SU-DHL-6 (cell line): ENCODE data around the gene THBS3.

Experiments
- H2AFZ ChIP-seq: fragments of 200-600 bp; sonication (generic); 2 replicates; pipeline ENCODE4 v1.6.1; 2014; ENCODE audit warnings: low read depth, mild to moderate bottlenecking, moderate library complexity, mixed read lengths, antibody characterized with exemption, low read length; ENCODE audit not compliant: severe bottlenecking
- H3F3A ChIP-seq: fragments of 200-600 bp; shearing (Covaris generic); 2 replicates; pipeline ENCODE4 v1.6.0; 2016; ENCODE audit warnings: antibody characterized with exemption, mild to moderate bottlenecking; ENCODE audit not compliant: insufficient read depth
- H3K27ac ChIP-seq: fragments of 200-600 bp; sonication (generic); 2 replicates; pipeline ENCODE4 v1.5.1; 2016; ENCODE audit warnings: low read depth, mild to moderate bottlenecking, low read length, moderate library complexity, mixed read lengths
- H3K27me3 ChIP-seq: fragments of 200-600 bp; sonication (generic), shearing (Covaris generic); 2 replicates; pipeline ENCODE4 v1.6.0; 2014; ENCODE audit warnings: mild to moderate bottlenecking, low read length
- H3K36me3 ChIP-seq: fragments of 200-600 bp; sonication (generic); 2 replicates; pipeline ENCODE4 v1.6.1; 2014; ENCODE audit warnings: mild to moderate bottlenecking, low read length, mixed read lengths
- H3K4me2 ChIP-seq: fragments of 300-600, 200-600 bp; shearing (Covaris generic), sonication (generic); 2 replicates; pipeline ENCODE4 v1.6.0; 2014; ENCODE audit warnings: low read length, low read depth, mild to moderate bottlenecking; ENCODE audit not compliant: poor library complexity, severe bottlenecking
- H3K4me3 ChIP-seq: fragments of 200-600 bp; sonication (generic); 2 replicates; pipeline ENCODE4 v1.5.1; 2014; ENCODE audit warnings: antibody characterized with exemption, low read length, mild to moderate bottlenecking, mixed read lengths; ENCODE audit not compliant: insufficient read depth, poor library complexity, severe bottlenecking
- H3K79me2 ChIP-seq: fragments of 200-600 bp; sonication (generic); 2 replicates; pipeline ENCODE4 v1.6.1; 2014; ENCODE audit warnings: mild to moderate bottlenecking, low read length, moderate library complexity; ENCODE audit not compliant: insufficient read depth
- H3K9ac ChIP-seq: fragments of 200-600 bp; sonication (generic); 2 replicates; pipeline ENCODE4 v1.7.0; 2014; ENCODE audit warnings: mild to moderate bottlenecking, low read length
- H3K9me2 ChIP-seq: fragments of 200-600 bp; sonication (generic); replicated peaks from 2 replicates; pipeline ENCODE4 v1.6.1; 2014; ENCODE audit warnings: low read length; ENCODE audit not compliant: insufficient read depth
- H3K9me3 ChIP-seq: fragments of 200-600 bp; sonication (generic); 2 replicates; pipeline ENCODE4 v1.6.1; 2014; ENCODE audit warnings: low read length, mixed read lengths; ENCODE audit not compliant: insufficient read depth
- H4K20me1 ChIP-seq: fragments of 200-600 bp; sonication (generic); 2 replicates; pipeline ENCODE4 v1.6.1; 2014; ENCODE audit warnings: low read depth, mild to moderate bottlenecking, antibody characterized with exemption, low read length, moderate library complexity, mixed read lengths
- CTCF ChIP-seq: fragments of 200-600 bp; sonication (generic); IDR thresholded peaks from one replicate; pipeline ENCODE4 v1.5.1; 2017; ENCODE audit warnings: antibody characterized with exemption, mild to moderate bottlenecking, low read length, moderate library complexity; ENCODE audit not compliant: insufficient read depth, poor library complexity, severe bottlenecking
- EZH2phosphoT487 ChIP-seq: fragments of 200-600 bp; sonication (generic), shearing (Covaris generic); conservative IDR thresholded peaks from 2 replicates; pipeline ENCODE4 v1.6.1; 2018; ENCODE audit warnings: mild to moderate bottlenecking, antibody characterized with exemption, low read length, moderate library complexity, mixed read lengths

THBS3 gene

GRCh38 chr1:155184351-155184811 is 23.3 kb downstream of the THBS3 start:
- Histone ChIP-seq H3F3A (no peaks in the 10 kb centered on the region), H4K20me1 (no peaks in the 10 kb centered on the region), H3K9me2 (no peaks in the 10 kb centered on the region), H3K4me3 (no peak overlapping the region), H3K27me3 (no peaks in the 10 kb centered on the region), H3K79me2 (no peaks in the 10 kb centered on the region), H3K9ac (no peak overlapping the region), H2AFZ (no peak overlapping the region), H3K27ac (no peak overlapping the region), H3K9me3 (no peaks in the 10 kb centered on the region), H3K4me2 (no peak overlapping the region), H3K36me3 (no peaks in the 10 kb centered on the region)
- TF ChIP-seq EZH2phosphoT487: no peak
- no peak for TF ChIP-seq CTCF

- H3K79me2 ChIP-seq: no peaks in the 10 kb centered on the region
- H3F3A ChIP-seq: no peaks in the 10 kb centered on the region
- no peaks in the 10 kb centered on the region for H3K9me3 ChIP-seq
- H3K36me3 ChIP-seq: no peaks in the 10 kb centered on the region
- no peaks in the 10 kb centered on the region for H3K27me3 ChIP-seq
- no peak overlapping the region for H3K9ac ChIP-seq
- no peaks in the 10 kb centered on the region for H4K20me1 ChIP-seq
- no peak for TF ChIP-seq EZH2phosphoT487
- TF ChIP-seq CTCF: no peak
- no peak overlapping the region for H3K4me2 ChIP-seq
- H3K9me2 ChIP-seq: no peaks in the 10 kb centered on the region
- no peak overlapping the region for H3K4me3 ChIP-seq
- H2AFZ ChIP-seq: no peak overlapping the region
- H3K27ac ChIP-seq: no peak overlapping the region
These were observed 23.9 kb downstream of the THBS3 start for GRCh38 chr1:155183775-155184221.

- no peaks in the 10 kb centered on the region for H4K20me1 ChIP-seq
- no peak overlapping the region for H3K9ac ChIP-seq
- H2AFZ ChIP-seq: no peak overlapping the region
- H3F3A ChIP-seq: no peaks in the 10 kb centered on the region
- no peak overlapping the region for H3K4me3 ChIP-seq
- no peak overlapping the region for H3K27ac ChIP-seq
- TF ChIP-seq CTCF (no peak), EZH2phosphoT487 (no peak)
- H3K27me3 ChIP-seq: no peaks in the 10 kb centered on the region
- H3K79me2 ChIP-seq: no peaks in the 10 kb centered on the region
- no peaks in the 10 kb centered on the region for H3K9me2 ChIP-seq
- no peak overlapping the region for H3K4me2 ChIP-seq
- no peaks in the 10 kb centered on the region for H3K36me3 ChIP-seq
- H3K9me3 ChIP-seq: no peaks in the 10 kb centered on the region
These were observed 25.6 kb downstream of the THBS3 start for GRCh38 chr1:155182052-155182550.
